NCI-H510A treated with DMSO at 0.1 percent for 48 hours (cell line): Measurements from ENCODE around the gene SPRYD4.
"Not testable (repeated sequence)": the region's sequence is repeated elsewhere in the genome, so short reads cannot be mapped to it uniquely, and the experiment has no call there.

ENCODE experiments used
- DNase-seq: peaks from one replicate; lab custom pipeline; 2025; lab: John Stamatoyannopoulos, UW

Gene SPRYD4

GRCh38 chr12:56476972-56477432 lies 8.6 kb downstream of the SPRYD4 start:
- DNase-seq, result no peak

- no peak for DNase-seq
Observed at GRCh38 chr12:56477521-56478225, 9.3 kb downstream of the SPRYD4 start.

GRCh38 chr12:56479625-56480024 lies 11.2 kb downstream of the SPRYD4 start:
- DNase-seq, result no peak

- DNase-seq, result no peak
Observed at GRCh38 chr12:56484566-56484965, 16.2 kb downstream of the SPRYD4 start.

GRCh38 chr12:56486694-56487093 lies 18.3 kb downstream of the SPRYD4 start:
- no peak for DNase-seq

- peak; percentile 47 for DNase-seq
Observed at GRCh38 chr12:56487448-56488040, 19.2 kb downstream of the SPRYD4 start.

- DNase-seq, result peak; percentile 98
Observed at GRCh38 chr12:56488041-56488955, 19.9 kb downstream of the SPRYD4 start, which contains the start of gene GLS2. Gene GLS2 (minus strand): TSS chr12:56488161. CDS start chr12:56488118, 43 bp downstream.

GRCh38 chr12:56490360-56490759 lies 22.0 kb downstream of the SPRYD4 start:
- no peak for DNase-seq

GRCh38 chr12:56493409-56494105 lies 25.2 kb downstream of the SPRYD4 start:
- DNase-seq, result not testable (repeated sequence)

- not testable (repeated sequence) for DNase-seq
Observed at GRCh38 chr12:56494106-56494415, 25.7 kb downstream of the SPRYD4 start.

- DNase-seq, result not testable (repeated sequence)
Observed at GRCh38 chr12:56494481-56494880, 26.1 kb downstream of the SPRYD4 start.

GRCh38 chr12:56496704-56497103 lies 28.3 kb downstream of the SPRYD4 start:
- DNase-seq, result not testable (repeated sequence)

GRCh38 chr12:56498126-56498902 lies 29.9 kb downstream of the SPRYD4 start:
- DNase-seq, result not testable (repeated sequence)

GRCh38 chr12:56499452-56499851 lies 31.1 kb downstream of the SPRYD4 start:
- not testable (repeated sequence) for DNase-seq

GRCh38 chr12:56499879-56500278 lies 31.5 kb downstream of the SPRYD4 start:
- DNase-seq, result not testable (repeated sequence)

- DNase-seq, result no peak
Observed at GRCh38 chr12:56510786-56511185, 42.4 kb downstream of the SPRYD4 start.

- not testable (repeated sequence) for DNase-seq
Observed at GRCh38 chr12:56514014-56514318, 45.6 kb downstream of the SPRYD4 start.

GRCh38 chr12:56517854-56518253 lies 49.5 kb downstream of the SPRYD4 start:
- DNase-seq, result no peak

- DNase-seq, result no peak
Observed at GRCh38 chr12:56518570-56518969, 50.2 kb downstream of the SPRYD4 start.

- no peak for DNase-seq
Observed at GRCh38 chr12:56520048-56520447, 51.7 kb downstream of the SPRYD4 start.

GRCh38 chr12:56520506-56520905 lies 52.1 kb downstream of the SPRYD4 start:
- DNase-seq, result no peak
